ENCODE results near the gene AMBRA1.

GRCh38 chr11:46445192-46445919 lies 148.5 kb downstream of the AMBRA1 start:
- TF ChIP-seq CTCF (IDR thresholded peaks at IDR 0.05; ENCODE audit: insufficient read depth, low read depth, low read length) = no peak
- TF ChIP-seq EZH2 (IDR thresholded peaks at IDR 0.05; ENCODE audit: insufficient read depth, low read length) = no peak
